ENCODE measurements around the gene C1orf21. TPM values are rescaled to one million over a fixed set of nuclear protein-coding genes. Genes with fewer than 3 reads are reported as not detected.

C1orf21 gene
- total and polyA plus RNA-seq, 2 donors (not counting 1 experiment from before 2014, with no cell fraction given), result under 0.01 to 0.32 TPM

- H3K4me1 ChIP-seq (ENCODE audit: control insufficient read depth in 2 of 2, insufficient read depth in 2 of 2, low read length in 2 of 2), result no peaks in the 10 kb centered on the region
- H2AFZ ChIP-seq (ENCODE audit: insufficient read depth, low read depth, low read length, poor library complexity, severe bottlenecking), result no peak overlapping the region
- no peak overlapping the region for H3K9ac ChIP-seq (ENCODE audit: low read length)
- ATAC-seq (ENCODE audit: low read depth) (no peak), DNase-seq (no peak)
- H3K4me3 Mint-ChIP-seq, result no peak overlapping the region
- H3K9me3 Mint-ChIP-seq (ENCODE audit: insufficient read depth), result peaks cover 6% of the 10 kb centered on the region
- ChIA-PET CTCF (no interaction called here), POLR2A (no interaction called here)
- H3K79me2 ChIP-seq (ENCODE audit: control insufficient read depth, insufficient read depth, low read length), result no peaks in the 10 kb centered on the region
- H3K27me3 ChIP-seq (replicated peaks in 1 of 4; ENCODE audit: control extremely low read depth in 1 of 4, control insufficient read depth in 3 of 4, insufficient read depth in 4 of 4, low read length in 3 of 4), result no peaks in the 10 kb centered on the region
- intact Hi-C loops (cut with micrococcal nuclease), result no loop called here
- no peak overlapping the region for H3K4me3 ChIP-seq (ENCODE audit: control extremely low read depth in 1 of 5, extremely low read depth in 1 of 5, insufficient read depth in 1 of 5, low read depth in 2 of 5, low read length in 4 of 5)
- TF ChIP-seq EZH2 (IDR thresholded peaks at IDR 0.05; ENCODE audit: borderline replicate concordance, insufficient read depth, low read depth, low read length, poor library complexity, severe bottlenecking) (no peak), CTCF (IDR thresholded peaks at IDR 0.05) (no peak)
- H3K4me2 ChIP-seq (replicated peaks; ENCODE audit: low read depth, low read length, poor library complexity, severe bottlenecking), result no peak overlapping the region
- peaks cover 17% of the 10 kb centered on the region for H3K27me3 Mint-ChIP-seq
- no peak overlapping the region for H3K27ac Mint-ChIP-seq
- no peaks in the 10 kb centered on the region for H4K20me1 ChIP-seq (ENCODE audit: control insufficient read depth, insufficient read depth, low read length, poor library complexity, severe bottlenecking)
- H3K4me1 Mint-ChIP-seq, result no peaks in the 10 kb centered on the region
- no peak overlapping the region for H3K27ac ChIP-seq (ENCODE audit: low read length in 2 of 2)
- no peaks in the 10 kb centered on the region for H3K36me3 ChIP-seq (replicated peaks in 1 of 2; ENCODE audit: control extremely low read depth in 1 of 2, control insufficient read depth in 1 of 2, extremely low read depth in 1 of 2, insufficient read depth in 2 of 2, low read length in 1 of 2)
- H3K9me3 ChIP-seq (ENCODE audit: control extremely low read depth in 1 of 3, control insufficient read depth in 2 of 3, insufficient read depth in 1 of 3, low read length in 2 of 3), result peaks cover 0 to 4% (median 0%) of the 10 kb centered on the region in 3 donors
- WGBS (ENCODE audit: insufficient coverage), result 83% methylated on average over 3 of the region's 7 CpGs
Observed at GRCh38 chr1:184555665-184556641, 169.1 kb downstream of the C1orf21 start.

GRCh38 chr1:184556665-184557064 lies 169.8 kb downstream of the C1orf21 start:
- Histone ChIP-seq H2AFZ (ENCODE audit: insufficient read depth, low read depth, low read length, poor library complexity, severe bottlenecking) (no peak overlapping the region), H3K9ac (ENCODE audit: low read length) (no peak overlapping the region), H4K20me1 (ENCODE audit: control insufficient read depth, insufficient read depth, low read length, poor library complexity, severe bottlenecking) (no peaks in the 10 kb centered on the region), H3K27ac (ENCODE audit: low read length in 2 of 2) (no peak overlapping the region), H3K79me2 (ENCODE audit: control insufficient read depth, insufficient read depth, low read length) (no peaks in the 10 kb centered on the region), H3K9me3 (ENCODE audit: control extremely low read depth in 1 of 3, control insufficient read depth in 2 of 3, insufficient read depth in 1 of 3, low read length in 2 of 3) (peaks cover 0 to 4% (median 0%) of the 10 kb centered on the region in 3 donors), H3K4me2 (replicated peaks; ENCODE audit: low read depth, low read length, poor library complexity, severe bottlenecking) (no peak overlapping the region), H3K4me3 (ENCODE audit: control extremely low read depth in 1 of 5, extremely low read depth in 1 of 5, insufficient read depth in 1 of 5, low read depth in 2 of 5, low read length in 4 of 5) (no peak overlapping the region), H3K36me3 (replicated peaks in 1 of 2; ENCODE audit: control extremely low read depth in 1 of 2, control insufficient read depth in 1 of 2, extremely low read depth in 1 of 2, insufficient read depth in 2 of 2, low read length in 1 of 2) (no peaks in the 10 kb centered on the region), H3K27me3 (replicated peaks in 1 of 4; ENCODE audit: control extremely low read depth in 1 of 4, control insufficient read depth in 3 of 4, insufficient read depth in 4 of 4, low read length in 3 of 4) (no peaks in the 10 kb centered on the region), H3K4me1 (ENCODE audit: control insufficient read depth in 2 of 2, insufficient read depth in 2 of 2, low read length in 2 of 2) (no peaks in the 10 kb centered on the region)
- intact Hi-C loops (cut with micrococcal nuclease), result no loop called here
- Mint-ChIP-seq H3K9me3 (ENCODE audit: insufficient read depth) (peaks cover 6% of the 10 kb centered on the region), H3K27me3 (peaks cover 13% of the 10 kb centered on the region), H3K27ac (no peak overlapping the region), H3K4me1 (no peaks in the 10 kb centered on the region), H3K4me3 (no peak overlapping the region)
- no peak for DNase-seq
- ChIA-PET CTCF (no interaction called here), POLR2A (no interaction called here)
- no peak for ATAC-seq (ENCODE audit: low read depth)
- 100% methylated on average over 1 of the region's 2 CpGs for WGBS (ENCODE audit: insufficient coverage)
- no peak for TF ChIP-seq CTCF (IDR thresholded peaks at IDR 0.05)
- no peak for TF ChIP-seq EZH2 (IDR thresholded peaks at IDR 0.05; ENCODE audit: borderline replicate concordance, insufficient read depth, low read depth, low read length, poor library complexity, severe bottlenecking)
